Kidney (tissue), 14 donors: ENCODE results near the gene GLIPR1L1. TPM values are rescaled to one million over a fixed set of nuclear protein-coding genes. Genes with fewer than 3 reads are reported as not detected.

Experiments used
- DNase-seq, 5 donors: peaks; one replicate each; pipeline ENCODE4 v3.0.0-alpha.2; 2013 to 2020
- FAIRE-seq: peaks from 2 replicates; lab custom pipeline; 2012; peaks lifted over from hg19 to GRCh38; lab: Jason Lieb, UNC
- H3K27ac ChIP-seq, 2 donors: one replicate each; pipeline ENCODE4 v1.7.0; 2013; ENCODE audit warnings: low read depth in 2 of 2, low read length in 2 of 2, inconsistent platforms in 1 of 2
- H3K27me3 ChIP-seq: one replicate; pipeline ENCODE4 v1.7.1; 2013; ENCODE audit warnings: low read length, inconsistent platforms; ENCODE audit not compliant: control insufficient read depth, insufficient read depth
- H3K36me3 ChIP-seq, 3 donors: one replicate each; pipeline versions ENCODE4 v1.7.0 to v1.7.1; 2013; ENCODE audit warnings: low read length in 3 of 3, control low read depth in 1 of 3, inconsistent platforms in 1 of 3; ENCODE audit not compliant: insufficient read depth in 3 of 3, control insufficient read depth in 2 of 3
- H3K4me1 ChIP-seq, 3 donors: one replicate each; pipeline versions ENCODE4 v1.7.0 to v1.7.1; 2013; ENCODE audit warnings: low read length in 3 of 3, inconsistent platforms in 1 of 3, low read depth in 1 of 3; ENCODE audit not compliant: control insufficient read depth in 2 of 3, insufficient read depth in 2 of 3
- H3K4me3 ChIP-seq, 3 donors: one replicate each; pipeline versions ENCODE4 v1.7.0 to v1.8.1; 2013; ENCODE audit warnings: low read length in 3 of 3, control low read depth in 1 of 3, inconsistent platforms in 1 of 3
- H3K9ac ChIP-seq, 3 donors: one replicate each; pipeline versions ENCODE4 v1.7.0 to v1.7.1; 2013; ENCODE audit warnings: low read length in 3 of 3, control low read depth in 1 of 3, inconsistent platforms in 1 of 3
- H3K9me3 ChIP-seq, 3 donors: one replicate each; pipeline versions ENCODE4 v1.7.0 to v1.7.1; 2013; ENCODE audit warnings: low read length in 3 of 3, control low read depth in 1 of 3, inconsistent platforms in 1 of 3; ENCODE audit not compliant: control insufficient read depth in 2 of 3, insufficient read depth in 1 of 3
- intact Hi-C: fragments of 100-400 bp; cut with DNase I; formaldehyde crosslinking; loops from one replicate; pipeline ENCODE4 v1.11.1; 2022
- polyA plus RNA-seq: library from polyadenylated mRNA; stranded (reverse); fragments of 350-450 nt; fragmentation: Illumina TruSeq; extraction: RNeasy Lipid Tissue Mini Kit (QIAGEN cat#74804); gene quantifications from one replicate; pipeline ENCODE4 v1.2.3, GENCODE V29; 2014; ENCODE audit warnings: low read depth, low replicate concordance; ENCODE audit not compliant: insufficient read depth
- total RNA-seq: library from RNA; stranded (reverse); fragmentation: NEBNext Ultra II Directional; extraction: Animal tissue kit (Norgen Biotek cat#: 25700); gene quantifications from one replicate; pipeline ENCODE4 v1.2.1, GENCODE V29; 2021
- TF ChIP-seq, protein P1 (sequence below): IDR thresholded peaks from 3 replicates; pipeline ENCODE4 v1.5.1; 2012; ENCODE audit warnings: mild to moderate bottlenecking, moderate library complexity, borderline replicate concordance; ENCODE audit not compliant: insufficient read depth; ENCODE audit errors: extremely low read depth
- donor health status: control.
- donor health status: control.
- donor health status: control.
- donor health status: control.
- donor health status: control.
- donor health status: DM: yes; HTN: yes; CAD: no.
- donor health status: Normal renal cell carcinoma (clear cell type).

GLIPR1L1 gene
- total and polyA plus RNA-seq, 2 donors from 2014 or later: not detected

DNA sequence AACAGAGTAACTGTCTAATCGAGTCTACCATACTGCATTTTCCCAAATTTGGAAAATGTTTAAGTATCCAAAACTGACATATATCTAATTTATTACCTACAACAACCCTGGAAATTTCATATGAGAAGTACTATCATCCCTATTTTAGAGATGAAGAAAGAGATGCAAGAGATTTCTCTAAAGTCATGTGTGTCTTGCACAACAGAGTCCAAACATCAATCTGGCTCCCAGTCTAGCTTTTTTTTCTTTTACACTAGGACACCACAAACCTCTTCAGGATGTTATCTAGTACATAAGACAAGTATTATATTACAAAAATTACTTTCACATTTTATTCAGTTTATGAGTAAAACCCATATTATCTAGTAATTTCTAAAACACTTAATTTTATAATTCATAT lies 43.5 kb upstream of the GLIPR1L1 start:
- Histone ChIP-seq H3K4me3 (no peak overlapping the region), H3K27ac (no peak overlapping the region), H3K9ac (no peak overlapping the region), H3K4me1 (no peaks in the 10 kb centered on the region), H3K9me3 (no peaks in the 10 kb centered on the region), H3K27me3 (no peaks in the 10 kb centered on the region), H3K36me3 (no peaks in the 10 kb centered on the region)
- TF ChIP-seq, protein P1, sequence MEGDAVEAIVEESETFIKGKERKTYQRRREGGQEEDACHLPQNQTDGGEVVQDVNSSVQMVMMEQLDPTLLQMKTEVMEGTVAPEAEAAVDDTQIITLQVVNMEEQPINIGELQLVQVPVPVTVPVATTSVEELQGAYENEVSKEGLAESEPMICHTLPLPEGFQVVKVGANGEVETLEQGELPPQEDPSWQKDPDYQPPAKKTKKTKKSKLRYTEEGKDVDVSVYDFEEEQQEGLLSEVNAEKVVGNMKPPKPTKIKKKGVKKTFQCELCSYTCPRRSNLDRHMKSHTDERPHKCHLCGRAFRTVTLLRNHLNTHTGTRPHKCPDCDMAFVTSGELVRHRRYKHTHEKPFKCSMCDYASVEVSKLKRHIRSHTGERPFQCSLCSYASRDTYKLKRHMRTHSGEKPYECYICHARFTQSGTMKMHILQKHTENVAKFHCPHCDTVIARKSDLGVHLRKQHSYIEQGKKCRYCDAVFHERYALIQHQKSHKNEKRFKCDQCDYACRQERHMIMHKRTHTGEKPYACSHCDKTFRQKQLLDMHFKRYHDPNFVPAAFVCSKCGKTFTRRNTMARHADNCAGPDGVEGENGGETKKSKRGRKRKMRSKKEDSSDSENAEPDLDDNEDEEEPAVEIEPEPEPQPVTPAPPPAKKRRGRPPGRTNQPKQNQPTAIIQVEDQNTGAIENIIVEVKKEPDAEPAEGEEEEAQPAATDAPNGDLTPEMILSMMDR: no peak
- FAIRE-seq (no peak), DNase-seq (no peak)
- intact Hi-C loops: no loop called here

DNA sequence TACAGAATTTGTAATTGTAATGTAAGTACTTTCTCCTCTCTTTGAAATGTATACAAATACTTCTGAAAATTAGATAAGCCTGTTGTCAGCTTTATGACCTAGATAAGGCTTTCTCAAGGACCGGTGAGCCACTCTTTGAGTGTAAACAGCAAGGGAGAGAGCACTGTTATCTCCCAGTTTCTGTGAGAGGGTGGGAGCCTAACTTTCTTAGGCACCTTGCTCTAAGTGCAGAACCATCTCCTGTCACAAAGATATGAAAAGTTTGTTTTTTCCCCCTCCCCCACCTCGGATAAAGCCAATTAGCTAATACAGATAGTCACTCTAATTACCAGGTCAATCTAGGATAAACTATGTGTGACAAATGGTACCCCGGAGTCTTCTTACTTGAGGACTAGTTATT lies 40.1 kb upstream of the GLIPR1L1 start:
- intact Hi-C loops: no loop called here
- Histone ChIP-seq H3K27ac (no peak overlapping the region), H3K36me3 (no peaks in the 10 kb centered on the region), H3K9me3 (no peaks in the 10 kb centered on the region), H3K4me3 (no peak overlapping the region), H3K4me1 (no peaks in the 10 kb centered on the region), H3K27me3 (no peaks in the 10 kb centered on the region), H3K9ac (no peak overlapping the region)
- FAIRE-seq: no peak
- DNase-seq: no peak
- TF ChIP-seq, protein P1: no peak

DNA sequence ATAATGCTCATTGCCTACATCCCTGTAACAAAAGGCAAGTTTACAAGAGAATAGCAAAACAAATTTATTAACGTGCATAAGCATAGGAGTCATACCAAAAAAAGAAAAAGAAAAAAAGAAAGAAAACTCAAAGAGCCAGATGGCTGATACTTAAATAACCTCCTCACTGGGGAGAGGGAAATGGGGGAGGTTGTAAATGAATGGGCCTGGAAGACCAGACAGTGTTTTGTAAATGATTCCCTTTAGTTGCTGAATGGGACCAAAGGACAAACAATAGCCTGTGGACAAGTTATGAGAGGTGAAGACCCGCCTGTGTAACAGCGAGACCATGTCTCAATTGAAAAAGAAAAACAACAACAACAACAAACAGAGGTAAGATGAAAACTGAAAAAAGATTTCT lies 39.7 kb upstream of the GLIPR1L1 start:
- Histone ChIP-seq H3K27ac (no peak overlapping the region), H3K4me3 (no peak overlapping the region), H3K9ac (no peak overlapping the region), H3K4me1 (no peaks in the 10 kb centered on the region), H3K9me3 (no peaks in the 10 kb centered on the region), H3K36me3 (no peaks in the 10 kb centered on the region), H3K27me3 (no peaks in the 10 kb centered on the region)
- intact Hi-C loops: no loop called here
- TF ChIP-seq, protein P1: no peak
- DNase-seq (no peak), FAIRE-seq (no peak)

GRCh38 chr12:75302225-75302624 lies 32.2 kb upstream of the GLIPR1L1 start:
- H3K4me3 ChIP-seq: no peak overlapping the region
- intact Hi-C loops: no loop called here
- TF ChIP-seq, protein P1: no peak
- no peaks in the 10 kb centered on the region for H3K4me1 ChIP-seq
- DNase-seq (no peak), FAIRE-seq (no peak)
- no peak overlapping the region for H3K27ac ChIP-seq
- H3K36me3 ChIP-seq: no peaks in the 10 kb centered on the region
- no peaks in the 10 kb centered on the region for H3K9me3 ChIP-seq
- no peak overlapping the region for H3K9ac ChIP-seq
- no peaks in the 10 kb centered on the region for H3K27me3 ChIP-seq
